Trophoblast cell (in vitro differentiated cells and primary cell): ENCODE measurements around the gene RBM18.

ENCODE experiments used
- DNase-seq, 2 donors: peaks; one replicate each; pipeline ENCODE4 v3.0.0-alpha.2; 2016
- H2AFZ ChIP-seq: 2 replicates; pipeline ENCODE4 v1.6.1; 2013; ENCODE audit warnings: low read length, moderate library complexity, mild to moderate bottlenecking; ENCODE audit not compliant: insufficient read depth, poor library complexity
- H2AK5ac ChIP-seq: 2 replicates; pipeline ENCODE4 v1.6.1; 2013; ENCODE audit warnings: mild to moderate bottlenecking, low read length
- H2BK120ac ChIP-seq: 2 replicates; pipeline ENCODE4 v1.6.1; 2013; ENCODE audit warnings: low read length, mild to moderate bottlenecking, moderate library complexity; ENCODE audit not compliant: insufficient read depth, poor library complexity
- H2BK12ac ChIP-seq: 2 replicates; pipeline ENCODE4 v1.6.1; 2013; ENCODE audit warnings: mild to moderate bottlenecking, low read length, moderate library complexity
- H2BK5ac ChIP-seq: 2 replicates; pipeline ENCODE4 v1.6.1; 2013; ENCODE audit warnings: low read length, low read depth, moderate library complexity, mild to moderate bottlenecking; ENCODE audit not compliant: poor library complexity
- H3K14ac ChIP-seq: 2 replicates; pipeline ENCODE4 v1.6.1; 2013; ENCODE audit warnings: mild to moderate bottlenecking, low read length
- H3K18ac ChIP-seq: 2 replicates; pipeline ENCODE4 v1.6.1; 2013; ENCODE audit warnings: mild to moderate bottlenecking, low read length
- H3K23ac ChIP-seq: 2 replicates; pipeline ENCODE4 v1.6.1; 2013; ENCODE audit warnings: low read length
- H3K27ac ChIP-seq: 2 replicates; pipeline ENCODE4 v1.5.1; 2013; ENCODE audit warnings: low read depth, mild to moderate bottlenecking, inconsistent platforms, low read length, moderate library complexity
- H3K27me3 ChIP-seq: 2 replicates; pipeline ENCODE4 v1.6.1; 2013; ENCODE audit warnings: inconsistent platforms, mild to moderate bottlenecking, low read length, moderate library complexity; ENCODE audit not compliant: insufficient read depth
- H3K36me3 ChIP-seq, 2 experiments: 1 replicate in 1 of 2; 2 replicates in 1 of 2; pipeline ENCODE4 v1.6.1; 2013; ENCODE audit warnings: low read length in 2 of 2, mild to moderate bottlenecking in 2 of 2, moderate library complexity in 1 of 2; ENCODE audit not compliant: insufficient read depth in 2 of 2, control insufficient read depth in 1 of 2
- H3K4ac ChIP-seq: 2 replicates; pipeline ENCODE4 v1.6.1; 2013; ENCODE audit warnings: low read depth, mild to moderate bottlenecking, low read length, moderate library complexity
- H3K4me1 ChIP-seq, 2 experiments: 1 replicate in 1 of 2; 2 replicates in 1 of 2; pipeline ENCODE4 v1.6.1; 2013; ENCODE audit warnings: low read length in 2 of 2, mild to moderate bottlenecking in 2 of 2, moderate library complexity in 1 of 2; ENCODE audit not compliant: insufficient read depth in 2 of 2, control insufficient read depth in 1 of 2
- H3K4me2 ChIP-seq: 2 replicates; pipeline ENCODE4 v1.6.1; 2013; ENCODE audit warnings: inconsistent platforms, mild to moderate bottlenecking, low read length, moderate library complexity
- H3K4me3 ChIP-seq: 2 replicates; pipeline ENCODE4 v1.5.1; 2013; ENCODE audit warnings: mild to moderate bottlenecking, low read depth, low read length, inconsistent platforms
- H3K79me1 ChIP-seq: one replicate; pipeline ENCODE4 v1.6.1; 2013; ENCODE audit warnings: low read length
- H3K79me2 ChIP-seq: 2 replicates; pipeline ENCODE4 v1.6.1; 2013; ENCODE audit warnings: low read length, mild to moderate bottlenecking; ENCODE audit not compliant: control insufficient read depth, insufficient read depth, poor library complexity
- H3K9ac ChIP-seq: 2 replicates; pipeline ENCODE4 v1.6.1; 2013; ENCODE audit warnings: mild to moderate bottlenecking, low read length
- H3K9me3 ChIP-seq: 2 replicates; pipeline ENCODE4 v1.6.1; 2013; ENCODE audit warnings: low read depth, mild to moderate bottlenecking, control low read depth, inconsistent platforms, low read length; ENCODE audit not compliant: insufficient read depth
- H4K12ac ChIP-seq: 2 replicates; pipeline ENCODE4 v1.6.1; 2013; ENCODE audit warnings: low read depth, mild to moderate bottlenecking, low read length, moderate library complexity
- H4K8ac ChIP-seq: 2 replicates; pipeline ENCODE4 v1.6.1; 2013; ENCODE audit warnings: low read depth, mild to moderate bottlenecking, low read length, moderate library complexity
- H4K91ac ChIP-seq: one replicate; pipeline ENCODE4 v1.6.1; 2013; ENCODE audit warnings: low read depth, mild to moderate bottlenecking, low read length, moderate library complexity
- WGBS: extraction: QIAGEN DNeasy Blood & Tissue Kit; methylation state at CpG from one replicate; pipeline ENCODE4 v1.1.7; 2013; ENCODE audit warnings: missing lambda C conversion rate; ENCODE audit not compliant: insufficient read length, insufficient coverage; ENCODE audit errors: extremely low coverage; 5-methylcytosine and 5-hydroxymethylcytosine counted together

The RBM18 gene

GRCh38 chr9:122307061-122307460, 42.4 kb upstream of the RBM18 start:
- Histone ChIP-seq H2BK12ac (no peak overlapping the region), H4K91ac (no peak overlapping the region), H4K12ac (no peak overlapping the region), H3K9me3 (no peaks in the 10 kb centered on the region), H3K36me3 (peaks cover 0 to 6% of the 10 kb centered on the region in 2 experiments), H3K27me3 (no peaks in the 10 kb centered on the region), H3K18ac (no peak overlapping the region), H3K27ac (no peak overlapping the region), H2BK120ac (no peak overlapping the region), H3K4ac (no peak overlapping the region), H3K9ac (no peak overlapping the region), H2AFZ (no peak overlapping the region), H2BK5ac (no peak overlapping the region), H2AK5ac (no peak overlapping the region), H3K14ac (no peak overlapping the region), H3K4me1 (peaks cover 2 to 5% of the 10 kb centered on the region in 2 experiments), H3K23ac (no peak overlapping the region), H3K4me3 (no peak overlapping the region), H3K79me2 (no peaks in the 10 kb centered on the region), H4K8ac (no peak overlapping the region), H3K4me2 (no peak overlapping the region), H3K79me1 (no peaks in the 10 kb centered on the region)
- no peak for DNase-seq
- WGBS = no CpG with 5 or more reads among the region's 5 CpGs

- no peak for DNase-seq
- Histone ChIP-seq H3K27me3 (no peaks in the 10 kb centered on the region), H3K23ac (no peak overlapping the region), H2BK5ac (no peak overlapping the region), H3K4me1 (peaks cover 2 to 5% of the 10 kb centered on the region in 2 experiments), H3K4ac (no peak overlapping the region), H2AK5ac (no peak overlapping the region), H2BK120ac (no peak overlapping the region), H2BK12ac (no peak overlapping the region), H3K18ac (no peak overlapping the region), H3K79me2 (no peaks in the 10 kb centered on the region), H4K91ac (no peak overlapping the region), H4K8ac (no peak overlapping the region), H3K9ac (no peak overlapping the region), H4K12ac (no peak overlapping the region), H3K27ac (no peak overlapping the region), H2AFZ (no peak overlapping the region), H3K4me2 (no peak overlapping the region), H3K9me3 (peaks cover 1% of the 10 kb centered on the region), H3K4me3 (no peak overlapping the region), H3K36me3 (no peaks in the 10 kb centered on the region), H3K14ac (no peak overlapping the region), H3K79me1 (no peaks in the 10 kb centered on the region)
- no CpG with 5 or more reads among the region's 5 CpGs for WGBS
Observed at GRCh38 chr9:122302237-122303093, 37.8 kb upstream of the RBM18 start.

- no peak overlapping the region for H3K9ac ChIP-seq
- H3K4me1 ChIP-seq = no peaks in the 10 kb centered on the region
- no peak overlapping the region for H3K4me3 ChIP-seq
- no peak overlapping the region for H3K27ac ChIP-seq
- no peak overlapping the region for H3K18ac ChIP-seq
- H3K4me2 ChIP-seq = no peak overlapping the region
- H2BK5ac ChIP-seq = no peak overlapping the region
- H4K91ac ChIP-seq = no peak overlapping the region
- no peak overlapping the region for H2AFZ ChIP-seq
- H4K12ac ChIP-seq = no peak overlapping the region
- no peaks in the 10 kb centered on the region for H3K27me3 ChIP-seq
- peaks cover 1% of the 10 kb centered on the region for H3K9me3 ChIP-seq
- H2BK120ac ChIP-seq = no peak overlapping the region
- DNase-seq = no peak
- H3K14ac ChIP-seq = no peak overlapping the region
- H3K79me2 ChIP-seq = no peaks in the 10 kb centered on the region
- H4K8ac ChIP-seq = no peak overlapping the region
- H3K23ac ChIP-seq = no peak overlapping the region
- H3K79me1 ChIP-seq = no peaks in the 10 kb centered on the region
- H3K36me3 ChIP-seq = peaks cover 0 to 4% of the 10 kb centered on the region in 2 experiments
- no peak overlapping the region for H2AK5ac ChIP-seq
- no CpG with 5 or more reads among the region's 3 CpGs for WGBS
- H3K4ac ChIP-seq = no peak overlapping the region
- H2BK12ac ChIP-seq = no peak overlapping the region
Observed at GRCh38 chr9:122297512-122297911, 32.9 kb upstream of the RBM18 start.

GRCh38 chr9:122294531-122294930, 29.9 kb upstream of the RBM18 start:
- Histone ChIP-seq H4K8ac (no peak overlapping the region), H3K27me3 (no peaks in the 10 kb centered on the region), H4K91ac (no peak overlapping the region), H3K18ac (no peak overlapping the region), H3K79me2 (no peaks in the 10 kb centered on the region), H3K27ac (no peak overlapping the region), H4K12ac (no peak overlapping the region), H3K4me2 (no peak overlapping the region), H2AFZ (no peak overlapping the region), H3K36me3 (peaks cover 0 to 12% of the 10 kb centered on the region in 2 experiments), H3K23ac (no peak overlapping the region), H2BK120ac (no peak overlapping the region), H3K9ac (no peak overlapping the region), H3K4me1 (no peaks in the 10 kb centered on the region), H3K9me3 (no peaks in the 10 kb centered on the region), H2BK12ac (no peak overlapping the region), H2AK5ac (no peak overlapping the region), H2BK5ac (no peak overlapping the region), H3K4me3 (no peak overlapping the region), H3K79me1 (no peaks in the 10 kb centered on the region), H3K14ac (no peak overlapping the region), H3K4ac (no peak overlapping the region)
- no peak for DNase-seq
- WGBS = 100% methylated on average over 2 of the region's 4 CpGs
